Endothelial cell of umbilical vein (primary cell): ENCODE measurements around the gene VPREB3. TPM values are rescaled to one million over a fixed set of nuclear protein-coding genes. Genes with fewer than 3 reads are reported as not detected.

ENCODE experiments used
- BruUV-seq: library from RNA; stranded (reverse); fragments of 400-500 nt; replicated peaks from 2 replicates; lab custom pipeline; 2021; lab: Mats Ljungman, UMichigan
- CTCF ChIA-PET: fragments of 300-600, 350-600 bp; sonication (Branson Sonifier 250); formaldehyde crosslinking; loops from one replicate; lab custom pipeline; 2021; ENCODE audit warnings: antibody characterized with exemption, inconsistent platforms; lab: Charles Lee
- POLR2A ChIA-PET: fragments of 300-600, 350-600 bp; sonication (Branson Sonifier 250); formaldehyde crosslinking; loops from one replicate; lab custom pipeline; 2021; ENCODE audit warnings: antibody characterized with exemption, inconsistent platforms; lab: Charles Lee
- DNase-seq: peaks from one replicate; pipeline ENCODE4 v3.0.0-alpha.2; 2011; ENCODE audit warnings: low read depth, low spot score
- FAIRE-seq: peaks from 2 replicates; lab custom pipeline; 2011; peaks lifted over from hg19 to GRCh38; lab: Jason Lieb, UNC
- H2AFZ ChIP-seq: 2 replicates; pipeline ENCODE4 v1.6.0; 2012; ENCODE audit warnings: low read depth, low read length, control low read depth, inconsistent platforms
- H3K27ac ChIP-seq: 2 replicates; pipeline ENCODE4 v1.5.1; 2011; ENCODE audit warnings: low read depth, mild to moderate bottlenecking, control low read depth, low read length, moderate library complexity; ENCODE audit not compliant: insufficient read depth
- H3K27me3 ChIP-seq, 2 experiments: 2 replicates each; pipeline versions ENCODE4 v1.6.0 to v1.6.1; 2011; ENCODE audit warnings: low read length in 2 of 2, mixed read lengths in 1 of 2; ENCODE audit not compliant: control insufficient read depth in 2 of 2, insufficient read depth in 2 of 2
- H3K36me3 ChIP-seq, 2 experiments: 2 replicates in 1 of 2; 3 replicates in 1 of 2; pipeline ENCODE4 v1.5.1; 2011; ENCODE audit warnings: low read length in 2 of 2, mild to moderate bottlenecking in 1 of 2, moderate library complexity in 1 of 2; ENCODE audit not compliant: control insufficient read depth in 2 of 2, insufficient read depth in 2 of 2; ENCODE audit errors: extremely low read depth in 1 of 2
- H3K4me1 ChIP-seq: 3 replicates; pipeline ENCODE4 v1.5.1; 2011; ENCODE audit warnings: mild to moderate bottlenecking, low read length; ENCODE audit not compliant: control insufficient read depth, insufficient read depth; ENCODE audit errors: extremely low read depth
- H3K4me2 ChIP-seq: 2 replicates; pipeline ENCODE4 v1.6.1; 2011; ENCODE audit warnings: low read length, control low read depth, mixed read lengths; ENCODE audit not compliant: insufficient read depth
- H3K4me3 ChIP-seq, 3 experiments: fragments of 200-600 bp in 1 of 3; sonication (generic), shearing (Covaris generic) in 1 of 3; replicated peaks in 1 of 3; 2 replicates each; pipeline ENCODE4 v1.5.1; 2011 to 2016; ENCODE audit warnings: control low read depth in 3 of 3, low read length in 3 of 3, mild to moderate bottlenecking in 2 of 3, inconsistent platforms in 1 of 3, low read depth in 1 of 3, moderate library complexity in 1 of 3; ENCODE audit not compliant: insufficient read depth in 1 of 3
- H3K79me2 ChIP-seq: 2 replicates; pipeline ENCODE4 v1.6.0; 2012; ENCODE audit warnings: low read length, inconsistent platforms; ENCODE audit not compliant: control insufficient read depth, insufficient read depth
- H3K9ac ChIP-seq: replicated peaks from 2 replicates; pipeline ENCODE3; 2011; ENCODE audit warnings: low read length, control low read depth; ENCODE audit not compliant: insufficient read depth; ENCODE audit errors: extremely low read depth
- H3K9me1 ChIP-seq: replicated peaks from 3 replicates; pipeline ENCODE4 v1.6.0; 2011; ENCODE audit warnings: mild to moderate bottlenecking, low read length; ENCODE audit not compliant: control insufficient read depth, insufficient read depth; ENCODE audit errors: extremely low read depth
- H3K9me3 ChIP-seq: replicated peaks from 2 replicates; pipeline ENCODE4 v1.5.1; 2012; ENCODE audit warnings: low read length, inconsistent platforms; ENCODE audit not compliant: control insufficient read depth, insufficient read depth
- H4K20me1 ChIP-seq: replicated peaks from 2 replicates; pipeline ENCODE3; 2011; ENCODE audit warnings: mild to moderate bottlenecking, low read length; ENCODE audit not compliant: control insufficient read depth, insufficient read depth; ENCODE audit errors: extremely low read depth
- CTCF ChIP-seq, 2 donors: IDR thresholded peaks; 1 replicate in 1 of 2; 2 replicates in 1 of 2; pipeline ENCODE4 v1.5.1; 2011; ENCODE audit warnings: low read length in 2 of 2, mild to moderate bottlenecking in 2 of 2, moderate library complexity in 2 of 2, control low read depth in 1 of 2, inconsistent platforms in 1 of 2, low read depth in 1 of 2; ENCODE audit not compliant: insufficient read depth in 1 of 2; ENCODE audit errors: extremely low read depth in 1 of 2
- EZH2 ChIP-seq: IDR thresholded peaks from 2 replicates; pipeline ENCODE4 v1.6.1; 2012; ENCODE audit warnings: borderline replicate concordance, low read depth, mild to moderate bottlenecking, moderate library complexity, low read length, inconsistent platforms; ENCODE audit not compliant: severe bottlenecking
- FOS ChIP-seq: IDR thresholded peaks from 2 replicates; pipeline ENCODE4 v1.6.1; 2011; ENCODE audit warnings: mild to moderate bottlenecking, low read length, moderate library complexity, borderline replicate concordance; ENCODE audit not compliant: insufficient read depth
- GATA2 ChIP-seq: IDR thresholded peaks from 2 replicates; pipeline ENCODE4 v1.7.0; 2011; ENCODE audit warnings: low read depth, mild to moderate bottlenecking, moderate library complexity, mixed read lengths, low read length; ENCODE audit not compliant: insufficient read length, insufficient read depth
- JUN ChIP-seq: IDR thresholded peaks from 2 replicates; pipeline ENCODE4 v1.6.1; 2011; ENCODE audit warnings: borderline replicate concordance, low read depth; ENCODE audit not compliant: insufficient read length, insufficient read depth
- MAX ChIP-seq: IDR thresholded peaks from 2 replicates; pipeline ENCODE4 v1.6.1; 2011; ENCODE audit not compliant: insufficient read depth, insufficient read length
- MYC ChIP-seq: IDR thresholded peaks from one replicate; pipeline ENCODE4 v1.6.1; 2011; ENCODE audit warnings: mild to moderate bottlenecking, low read depth, low read length
- POLR2A ChIP-seq: IDR thresholded peaks from 2 replicates; pipeline ENCODE4 v1.6.1; 2012; ENCODE audit warnings: low read depth, mild to moderate bottlenecking, control low read depth, low read length
- POLR2AphosphoS5 ChIP-seq: IDR thresholded peaks from 2 replicates; pipeline ENCODE4 v1.6.1; 2012; ENCODE audit warnings: low read depth, mild to moderate bottlenecking, control low read depth, low read length, moderate library complexity; ENCODE audit not compliant: insufficient read depth
- dilution Hi-C: fragments of 300-500 bp; cut with MboI; formaldehyde crosslinking; loops from one replicate; pipeline ENCODE4 v1.15.0; 2019; ENCODE audit warnings: low sequenced_read_pairs; ENCODE audit not compliant: extremely low pct_ligation_motif_present
- intact Hi-C: fragments of 100-400 bp; cut with micrococcal nuclease; formaldehyde crosslinking; loops from one replicate; pipeline ENCODE4 v1.10.0; 2022
- polyA plus RNA-seq, 4 experiments: library from polyadenylated mRNA; depleted of rRNA in 3 of 4; stranded (reverse) in 3 of 4; unstranded in 1 of 4; fragments of >200 nt; gene quantifications; 2 replicates each; pipeline versions ENCODE4 v1.2.1 to v1.2.3, GENCODE V29; 2011 to 2012; ENCODE audit warnings: missing spikeins in 1 of 4
- total RNA-seq: library from RNA; stranded (reverse); gene quantifications from 2 replicates; pipeline ENCODE4 v1.2.3, GENCODE V29; 2021

VPREB3 gene
- total and polyA plus RNA-seq, 2 donors (not counting 3 experiments of a cell fraction or from before 2014, with no cell fraction given), result not detected

- no peaks in the 10 kb centered on the region for H3K36me3 ChIP-seq
- BruUV-seq, result no TSS peak
- no peaks in the 10 kb centered on the region for H3K9me3 ChIP-seq
- CTCF ChIA-PET, result no interaction called here
- no peak overlapping the region for H3K4me2 ChIP-seq
- H3K4me1 ChIP-seq, result no peaks in the 10 kb centered on the region
- H2AFZ ChIP-seq, result no peak overlapping the region
- no peaks in the 10 kb centered on the region for H3K9me1 ChIP-seq
- H3K9ac ChIP-seq, result no peak overlapping the region
- POLR2A ChIA-PET, result no interaction called here
- FAIRE-seq, result no peak
- dilution Hi-C loops, result no loop called here
- no peaks in the 10 kb centered on the region for H4K20me1 ChIP-seq
- no peak overlapping the region for H3K27ac ChIP-seq
- intact Hi-C loops, result no loop called here
- no peaks in the 10 kb centered on the region for H3K27me3 ChIP-seq
- TF ChIP-seq CTCF (IDR thresholded peaks at IDR 0.05; ENCODE audit: extremely low read depth in 1 of 2, insufficient read depth in 1 of 2, low read depth in 1 of 2, low read length in 2 of 2) (no peak), POLR2A (no peak), JUN (no peak), GATA2 (no peak), MAX (no peak), MYC (no peak), FOS (no peak), POLR2AphosphoS5 (no peak), EZH2 (no peak)
- H3K4me3 ChIP-seq, result no peak overlapping the region
- no peak for DNase-seq
- no peaks in the 10 kb centered on the region for H3K79me2 ChIP-seq
Observed at GRCh38 chr22:23756891-23757290, 2.7 kb upstream of the VPREB3 start.
